Measurements from ENCODE around the gene SBK1.

GRCh38 chr16:28289939-28290858 is 2.1 kb upstream of the SBK1 start:
- TF ChIP-seq, protein P1, sequence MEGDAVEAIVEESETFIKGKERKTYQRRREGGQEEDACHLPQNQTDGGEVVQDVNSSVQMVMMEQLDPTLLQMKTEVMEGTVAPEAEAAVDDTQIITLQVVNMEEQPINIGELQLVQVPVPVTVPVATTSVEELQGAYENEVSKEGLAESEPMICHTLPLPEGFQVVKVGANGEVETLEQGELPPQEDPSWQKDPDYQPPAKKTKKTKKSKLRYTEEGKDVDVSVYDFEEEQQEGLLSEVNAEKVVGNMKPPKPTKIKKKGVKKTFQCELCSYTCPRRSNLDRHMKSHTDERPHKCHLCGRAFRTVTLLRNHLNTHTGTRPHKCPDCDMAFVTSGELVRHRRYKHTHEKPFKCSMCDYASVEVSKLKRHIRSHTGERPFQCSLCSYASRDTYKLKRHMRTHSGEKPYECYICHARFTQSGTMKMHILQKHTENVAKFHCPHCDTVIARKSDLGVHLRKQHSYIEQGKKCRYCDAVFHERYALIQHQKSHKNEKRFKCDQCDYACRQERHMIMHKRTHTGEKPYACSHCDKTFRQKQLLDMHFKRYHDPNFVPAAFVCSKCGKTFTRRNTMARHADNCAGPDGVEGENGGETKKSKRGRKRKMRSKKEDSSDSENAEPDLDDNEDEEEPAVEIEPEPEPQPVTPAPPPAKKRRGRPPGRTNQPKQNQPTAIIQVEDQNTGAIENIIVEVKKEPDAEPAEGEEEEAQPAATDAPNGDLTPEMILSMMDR (IDR thresholded peaks at IDR 0.05 in 4 of 5, conservative IDR thresholded peaks at IDR 0.05 in 1 of 5): no peak
- no peak for TF ChIP-seq POLR2A (IDR thresholded peaks at IDR 0.05)
